ENCODE measurements around the gene CEBPG.

The CEBPG gene

GRCh38 chr19:33407140-33407551 lies 33.6 kb downstream of the CEBPG start:
- DNase-seq: no peak

- no peak for DNase-seq
Observed at GRCh38 chr19:33407716-33408115, 34.2 kb downstream of the CEBPG start.

DNA sequence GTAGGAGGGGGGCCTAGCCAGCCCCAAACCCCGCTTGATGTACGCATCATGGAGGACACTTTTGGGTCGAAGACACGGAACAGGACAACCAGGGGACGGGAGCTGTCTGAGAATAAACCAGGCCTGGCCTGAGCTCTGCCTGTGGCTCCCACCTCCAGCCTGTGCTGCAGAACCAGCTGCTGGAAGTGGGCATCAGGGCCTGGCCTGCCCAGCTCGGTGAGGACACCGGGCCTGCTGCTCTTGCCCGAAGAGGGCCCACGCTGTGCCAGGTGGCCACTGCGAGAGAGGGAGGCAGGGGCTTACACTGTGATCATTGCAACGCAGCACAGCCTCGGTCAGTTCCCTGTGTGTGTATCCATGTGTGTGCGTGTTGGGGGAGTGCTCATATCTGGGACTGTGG lies 34.6 kb downstream of the CEBPG start:
- no peak for DNase-seq

DNA sequence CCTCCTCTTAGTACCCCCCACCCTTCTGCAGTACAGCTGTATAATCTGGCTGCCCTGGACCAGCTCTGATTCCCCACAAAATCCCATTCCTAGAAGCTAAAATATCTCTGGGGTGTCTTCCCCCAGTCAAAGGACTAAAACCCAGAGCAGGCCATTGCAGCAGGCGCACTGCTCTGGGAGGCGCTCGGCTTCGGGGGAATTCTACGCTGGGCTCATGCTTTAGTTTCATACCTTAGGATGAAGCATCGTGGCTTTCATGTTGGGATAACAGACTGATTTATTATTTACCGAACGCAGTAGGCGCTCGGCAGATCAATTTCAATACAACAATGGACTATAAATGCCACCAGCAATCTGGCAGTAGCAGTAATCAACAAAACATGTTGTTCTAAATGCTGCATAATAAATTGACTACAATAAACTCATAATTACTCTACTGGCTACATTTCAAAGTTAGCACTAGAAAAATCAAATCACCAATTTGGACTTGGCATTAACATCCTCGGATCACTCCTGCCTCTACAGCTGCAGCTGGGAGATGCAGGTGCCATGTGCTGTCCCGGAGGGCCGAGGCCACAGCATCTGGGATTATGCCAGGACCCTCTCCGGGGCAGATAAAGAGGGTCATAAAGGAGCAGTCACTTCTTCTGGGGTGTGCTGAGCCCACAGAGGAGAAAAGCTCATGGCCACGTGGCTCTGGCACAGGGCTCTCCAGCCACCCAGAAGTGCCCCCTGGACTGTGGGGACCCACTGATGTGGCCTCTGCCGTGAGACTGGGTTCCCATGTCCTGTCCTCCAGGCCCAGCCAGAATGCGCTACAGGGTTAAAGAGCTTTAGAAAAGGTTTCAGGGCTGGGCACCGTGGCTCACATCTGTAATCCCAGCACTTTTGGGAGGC lies 35.3 kb downstream of the CEBPG start:
- DNase-seq: no peak

DNA sequence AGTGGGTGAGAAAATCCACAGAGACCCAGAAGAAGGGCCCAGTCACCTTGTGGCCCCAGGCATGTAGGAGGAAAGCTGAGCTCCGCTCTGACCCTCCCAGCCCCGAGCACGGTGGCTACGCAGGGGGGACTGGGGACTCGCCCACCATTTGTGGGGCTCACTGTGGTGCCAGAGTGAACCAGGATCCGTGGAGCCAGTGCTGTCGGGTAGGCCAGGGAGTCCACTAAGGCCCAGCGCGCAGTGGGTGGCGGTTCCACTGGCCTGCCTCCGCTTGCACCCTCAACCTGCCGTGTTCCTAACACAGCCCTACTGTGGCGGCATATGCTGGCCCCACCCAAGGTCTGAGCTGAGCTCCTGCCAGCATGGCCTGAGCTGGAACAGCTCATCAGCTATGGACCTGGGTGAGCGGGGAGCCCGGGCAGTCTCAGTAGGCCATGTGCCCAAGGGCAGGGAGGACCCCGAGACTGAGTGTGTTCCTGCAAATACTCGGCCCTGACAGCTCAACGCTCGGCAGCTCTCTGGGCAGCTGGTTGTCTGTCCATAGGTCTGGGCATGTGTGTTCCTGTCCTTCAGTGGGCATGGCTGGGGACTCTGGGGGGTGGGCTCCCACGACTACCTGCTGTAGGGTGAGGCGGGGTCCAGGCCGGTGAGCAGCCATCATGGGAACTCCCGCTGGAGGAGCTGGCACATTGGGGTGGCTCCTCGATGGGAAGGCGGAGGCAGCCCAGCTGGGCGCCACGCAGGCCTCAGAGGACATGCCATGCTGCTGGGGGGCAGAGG lies 36.6 kb downstream of the CEBPG start:
- DNase-seq: no peak

GRCh38 chr19:33410915-33411401 lies 37.4 kb downstream of the CEBPG start:
- no peak for DNase-seq

DNA sequence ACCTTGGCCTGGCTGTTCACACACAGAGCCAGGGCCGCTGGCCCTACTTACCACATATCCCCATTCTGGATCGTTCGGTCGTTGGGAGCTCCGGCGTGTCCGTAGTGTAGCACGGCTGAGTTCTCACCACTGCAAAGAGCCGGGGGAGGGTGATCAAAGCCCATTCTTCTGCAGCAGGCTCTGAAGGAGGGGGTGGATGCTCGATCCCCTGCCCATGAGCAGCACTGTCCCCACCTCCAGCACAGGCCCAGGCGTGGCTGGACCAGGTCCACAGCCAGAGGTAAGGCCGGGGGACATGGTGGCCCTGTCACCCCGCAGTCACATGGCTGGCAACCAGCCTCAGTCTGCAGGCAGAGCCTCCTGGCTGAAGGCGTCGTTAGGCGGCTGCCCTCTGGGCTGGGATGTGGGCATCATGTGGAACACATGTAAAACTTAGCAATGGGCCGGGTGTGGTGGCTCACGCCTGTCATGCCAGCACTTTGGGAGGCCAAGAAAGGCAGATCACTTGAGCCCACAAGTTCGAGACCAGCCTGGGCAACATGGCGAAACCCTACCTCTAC lies 38.2 kb downstream of the CEBPG start:
- DNase-seq: no peak

- DNase-seq: no peak
Observed at GRCh38 chr19:33412601-33413425, 39.3 kb downstream of the CEBPG start.

DNA sequence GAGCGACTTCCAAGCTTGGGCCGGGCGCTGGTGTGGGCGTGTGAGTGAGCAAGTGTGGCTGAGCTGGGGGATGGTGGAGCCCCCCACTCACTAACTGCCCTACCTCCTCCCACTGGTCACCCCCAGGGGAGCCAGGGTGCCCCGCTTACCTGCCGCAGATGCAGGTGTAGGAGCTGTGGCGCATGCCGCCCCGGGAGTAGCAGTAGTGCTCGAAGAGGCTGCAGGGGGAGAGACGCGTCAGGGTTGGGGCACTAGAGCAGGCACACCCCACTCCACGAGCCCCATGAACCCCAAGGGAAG lies 39.9 kb downstream of the CEBPG start:
- no peak for DNase-seq

DNA sequence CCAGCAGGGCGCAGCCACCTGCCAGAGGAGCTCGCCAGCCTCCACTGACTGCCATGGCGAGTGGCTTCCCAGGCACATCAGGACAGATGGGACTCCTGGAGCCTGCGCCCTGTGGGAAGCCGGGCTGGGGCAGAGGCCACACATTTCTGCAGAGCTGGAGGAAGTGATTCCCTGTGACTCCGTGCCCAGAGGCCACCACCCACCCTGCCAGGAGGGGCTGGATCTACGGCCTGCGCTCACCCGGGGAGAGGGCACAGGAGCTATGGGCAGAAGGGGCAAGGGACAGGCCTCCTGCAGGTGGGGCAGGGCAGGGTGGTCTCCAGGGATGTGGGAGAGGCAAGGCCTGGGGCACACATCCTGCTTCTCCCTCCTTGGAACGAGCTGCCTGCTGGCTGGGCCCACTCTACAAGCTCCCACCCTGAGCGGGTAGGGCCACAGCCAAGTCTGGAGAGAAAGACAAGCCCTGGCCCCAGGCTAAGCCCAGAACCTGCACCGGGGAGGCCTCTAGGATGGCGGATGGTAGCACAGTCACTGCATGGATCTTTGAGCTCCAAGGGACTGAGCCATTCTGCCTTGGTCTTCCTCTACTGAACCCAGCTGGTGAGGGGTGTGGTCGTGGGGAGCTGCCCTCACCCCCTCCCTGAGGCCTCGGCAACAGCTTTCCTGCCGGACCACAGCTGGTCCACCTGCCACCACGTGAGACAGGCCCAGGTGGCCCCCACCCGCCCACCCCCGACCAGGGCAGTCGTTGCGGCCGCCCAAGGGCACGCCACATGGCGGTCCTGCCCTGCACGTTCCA lies 40.6 kb downstream of the CEBPG start:
- DNase-seq: no peak

GRCh38 chr19:33414667-33415605 lies 41.4 kb downstream of the CEBPG start:
- no peak for DNase-seq

DNA sequence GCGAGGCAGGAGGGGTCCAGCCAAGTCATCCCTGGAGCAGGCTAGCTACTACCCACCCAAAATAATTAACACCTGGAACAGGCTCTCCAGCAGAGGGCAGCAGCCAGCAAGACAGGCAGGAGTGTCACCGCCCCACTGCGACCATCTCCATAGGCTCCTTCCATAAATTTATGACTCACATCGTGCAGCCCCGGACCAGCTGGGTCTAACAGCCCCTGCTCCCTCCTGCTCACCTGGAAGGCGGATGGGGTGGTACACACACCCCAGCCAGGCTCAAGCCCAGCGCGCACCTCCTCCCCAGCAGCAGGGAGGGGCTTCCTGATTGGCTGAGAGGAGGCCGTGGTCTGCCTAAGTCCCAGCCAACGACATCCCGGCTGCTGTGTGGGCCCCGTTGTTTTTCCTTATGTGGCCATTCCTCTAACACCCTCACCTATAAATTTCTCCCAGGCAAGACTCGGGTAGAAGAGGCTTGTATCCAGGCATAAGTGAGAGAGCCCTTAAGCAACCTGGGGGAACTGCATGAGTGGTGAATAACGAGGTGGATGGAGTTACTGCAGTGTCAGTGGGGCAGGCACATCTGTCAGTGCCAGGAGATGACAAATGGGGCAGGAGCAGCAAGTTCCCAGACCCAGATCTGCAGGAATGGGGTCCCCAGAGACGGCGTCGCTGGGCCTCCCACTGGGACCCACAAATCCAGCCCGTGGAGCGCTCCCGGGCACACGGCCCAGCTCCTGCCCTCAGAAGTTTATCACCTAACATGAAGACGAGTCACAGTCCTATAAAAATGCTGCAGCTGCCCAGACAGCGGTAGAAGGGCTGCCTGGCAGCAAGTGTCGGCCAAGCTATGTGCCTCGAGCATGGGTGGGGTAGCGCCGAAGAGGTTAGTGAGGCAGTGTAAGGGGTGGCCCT lies 43.1 kb downstream of the CEBPG start:
- peak; percentile 87 for DNase-seq

DNA sequence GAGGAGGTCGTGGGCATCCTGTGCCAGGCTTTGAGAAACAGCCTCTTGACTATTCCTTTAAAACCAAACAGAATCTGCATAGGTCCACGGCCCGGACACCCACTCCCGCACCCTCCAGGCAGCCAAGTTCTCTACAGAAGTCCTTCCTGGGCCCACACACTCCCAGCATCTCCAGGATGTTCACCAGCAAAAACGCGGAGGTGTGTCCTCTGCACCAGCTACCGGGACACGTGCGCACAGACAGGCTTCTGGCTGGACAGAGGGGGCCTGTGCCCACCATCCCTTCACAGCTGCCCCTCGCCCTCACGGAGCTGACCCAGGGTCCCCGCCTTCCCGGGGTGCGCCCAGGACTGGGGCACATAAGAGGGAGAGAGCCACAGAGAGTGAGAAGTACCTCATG lies 44.2 kb downstream of the CEBPG start:
- no peak for DNase-seq

- DNase-seq: no peak
Observed at GRCh38 chr19:33418461-33418860, 45.0 kb downstream of the CEBPG start.

DNA sequence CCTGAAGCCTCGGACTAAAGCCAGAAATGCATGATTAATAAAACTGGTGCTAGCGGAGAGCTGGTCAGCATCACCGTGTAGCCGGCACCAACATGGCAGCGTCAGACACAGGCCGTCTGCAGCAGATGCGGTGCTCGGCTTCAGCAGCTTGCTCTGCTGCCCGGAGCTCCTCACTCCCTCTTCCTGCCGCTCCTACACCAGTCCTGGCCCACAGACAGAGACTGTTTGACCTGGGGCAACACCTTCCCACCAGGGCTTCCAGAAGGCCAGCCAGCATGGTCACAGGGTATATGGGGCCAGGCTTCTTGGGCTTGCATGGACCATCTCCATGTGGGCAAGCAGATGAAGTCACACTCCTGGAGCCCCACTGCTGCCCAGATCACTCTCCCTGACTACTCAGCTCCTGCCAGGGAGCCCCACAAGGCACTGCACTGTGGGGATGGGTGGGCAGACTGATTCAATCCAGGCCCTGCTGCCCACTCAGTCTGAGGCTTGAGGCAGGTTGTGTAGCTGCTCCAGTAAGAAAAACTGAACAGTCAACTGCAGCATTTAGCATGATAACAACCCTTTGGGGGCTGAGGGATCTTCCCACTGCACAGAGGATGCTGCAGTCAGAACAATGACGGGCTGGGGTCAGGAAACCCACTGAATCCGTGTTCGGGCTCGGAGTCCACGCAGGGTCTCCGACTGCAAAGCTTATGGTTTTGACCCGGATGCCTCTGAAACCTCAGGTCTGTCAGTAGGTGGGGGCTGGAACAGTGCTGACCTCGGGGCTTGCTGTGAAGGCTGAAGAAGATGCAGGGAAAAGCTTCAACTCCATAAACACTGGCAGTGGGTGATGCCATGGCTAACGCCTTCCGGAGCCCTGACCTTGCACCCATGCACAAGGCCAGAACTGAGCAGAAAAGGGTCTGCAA lies 45.6 kb downstream of the CEBPG start:
- DNase-seq: no peak

DNA sequence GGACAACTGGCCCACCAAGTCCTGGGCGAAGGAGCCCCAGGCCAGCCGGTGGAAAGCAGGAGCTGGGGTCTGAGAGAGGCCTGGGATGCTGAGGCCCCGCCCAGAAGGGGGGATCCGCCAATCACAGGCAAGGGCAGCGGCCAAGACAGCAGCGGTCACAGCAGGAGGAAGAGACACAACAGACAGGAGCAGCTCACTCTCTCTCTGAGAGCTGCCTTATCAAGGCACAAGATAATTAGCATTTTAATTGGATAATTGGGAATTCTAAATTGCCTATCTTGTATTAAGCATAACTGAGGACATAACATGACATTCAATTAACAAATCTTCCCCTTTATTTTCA lies 46.2 kb downstream of the CEBPG start:
- DNase-seq: no peak

- no peak for DNase-seq
Observed at GRCh38 chr19:33420821-33421220, 47.3 kb downstream of the CEBPG start.

DNA sequence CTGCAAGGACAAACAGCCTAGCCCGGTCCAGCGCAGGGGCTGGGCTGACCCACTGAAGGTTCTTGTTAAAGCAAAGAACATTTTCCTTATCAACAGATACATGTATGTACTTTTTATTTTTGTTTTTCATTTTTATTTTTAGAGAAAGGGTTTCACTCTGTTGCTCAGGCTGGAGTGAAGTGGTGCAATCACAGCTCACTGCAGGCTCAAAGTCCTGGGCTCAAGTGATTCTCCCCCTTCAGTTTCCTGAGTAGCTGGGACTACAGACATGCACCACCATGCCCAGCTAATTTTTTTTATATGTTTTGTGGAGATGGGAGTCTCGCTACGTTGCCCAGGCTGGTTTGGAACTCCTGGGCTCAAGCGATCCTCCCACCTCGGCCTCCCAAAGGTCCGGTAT lies 47.9 kb downstream of the CEBPG start:
- DNase-seq: no peak

Data from activated effector memory CD4-positive, alpha-beta T cell treated with anti-CD3 and anti-CD28 coated beads, Interleukin-2, amount 50 U/mL, for 16 hours (primary cell).